Fibroblast of gingiva (primary cell): ENCODE measurements around the gene LOXL3.

Source experiments
- DNase-seq: peaks from one replicate; pipeline ENCODE4 v3.0.0-alpha.2; 2011; ENCODE audit warnings: low read depth

The LOXL3 gene

GRCh38 chr2:74528600-74529356 lies 25.0 kb downstream of the LOXL3 start:
- no peak for DNase-seq

- DNase-seq = no peak
Observed at GRCh38 chr2:74527741-74528140, 26.0 kb downstream of the LOXL3 start.

GRCh38 chr2:74526649-74527230 lies 27.0 kb downstream of the LOXL3 start:
- DNase-seq = no peak

GRCh38 chr2:74525717-74526648 lies 27.8 kb downstream of the LOXL3 start, which contains the start of gene DQX1:
TSS of gene DQX1 (minus strand) at chr2:74526231. CDS start at chr2:74525729, 502 bp downstream.
- DNase-seq = no peak

DNA sequence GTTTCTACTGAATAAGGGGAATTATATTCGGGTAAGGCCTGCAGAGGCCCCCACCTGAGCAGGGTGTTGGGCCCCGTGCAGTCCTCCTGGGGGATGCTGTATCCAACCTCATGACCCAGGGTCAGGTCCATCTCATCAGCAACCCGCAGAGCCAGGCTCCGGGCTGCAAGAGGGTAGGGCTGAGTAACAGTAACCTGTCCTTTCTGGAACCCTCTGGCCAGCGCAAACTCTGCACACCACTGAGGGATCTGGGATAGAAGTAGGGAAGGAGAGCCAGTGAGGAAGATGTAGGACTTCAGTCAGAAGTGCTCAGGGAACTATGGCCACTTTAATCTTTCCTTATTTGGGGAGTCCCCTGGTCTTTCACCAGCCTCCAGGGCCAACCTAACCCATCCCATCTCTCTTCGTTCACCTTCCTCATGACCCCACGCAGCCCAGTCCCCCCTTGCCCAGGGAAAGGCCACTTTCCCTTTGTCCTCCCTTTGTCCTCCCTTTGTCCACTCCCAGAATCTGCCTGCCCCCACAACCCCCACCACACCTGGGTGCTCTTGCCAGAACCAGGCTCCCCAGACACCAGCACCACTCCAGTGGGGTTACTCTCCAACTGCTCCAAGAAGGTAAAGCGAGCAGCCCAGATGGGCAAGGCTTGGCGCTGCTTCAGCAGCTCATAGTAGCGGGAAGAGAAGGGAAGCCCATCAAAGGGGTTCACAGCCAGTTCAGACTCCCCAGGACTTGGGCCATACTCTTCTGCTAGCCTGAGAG lies 28.6 kb downstream of the LOXL3 start:
- no peak for DNase-seq

GRCh38 chr2:74524005-74524404 lies 29.7 kb downstream of the LOXL3 start:
- no peak for DNase-seq

- DNase-seq = no peak
Observed at GRCh38 chr2:74522516-74522915, 31.2 kb downstream of the LOXL3 start.

DNA sequence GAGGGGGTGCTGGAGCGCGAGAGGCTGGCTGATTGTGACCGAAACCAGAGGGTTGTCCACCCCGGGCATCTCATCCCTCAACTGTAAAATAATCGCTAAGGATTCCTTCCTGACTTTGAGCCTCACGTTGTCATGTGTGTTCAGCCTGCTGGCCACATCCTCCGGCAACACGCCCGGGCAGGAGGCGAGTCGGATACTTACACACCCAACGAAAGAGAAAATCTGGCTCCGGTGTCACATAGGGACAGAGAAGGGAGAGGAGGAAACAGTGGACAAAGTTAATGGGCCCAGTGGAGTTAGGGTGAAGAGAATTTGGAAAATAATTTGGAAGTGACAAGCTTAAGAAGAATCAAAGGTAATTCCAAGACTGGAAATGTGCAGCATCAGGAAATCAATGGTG lies 37.1 kb downstream of the LOXL3 start:
- no peak for DNase-seq

GRCh38 chr2:74515981-74516633 lies 37.6 kb downstream of the LOXL3 start:
- no peak for DNase-seq

DNA sequence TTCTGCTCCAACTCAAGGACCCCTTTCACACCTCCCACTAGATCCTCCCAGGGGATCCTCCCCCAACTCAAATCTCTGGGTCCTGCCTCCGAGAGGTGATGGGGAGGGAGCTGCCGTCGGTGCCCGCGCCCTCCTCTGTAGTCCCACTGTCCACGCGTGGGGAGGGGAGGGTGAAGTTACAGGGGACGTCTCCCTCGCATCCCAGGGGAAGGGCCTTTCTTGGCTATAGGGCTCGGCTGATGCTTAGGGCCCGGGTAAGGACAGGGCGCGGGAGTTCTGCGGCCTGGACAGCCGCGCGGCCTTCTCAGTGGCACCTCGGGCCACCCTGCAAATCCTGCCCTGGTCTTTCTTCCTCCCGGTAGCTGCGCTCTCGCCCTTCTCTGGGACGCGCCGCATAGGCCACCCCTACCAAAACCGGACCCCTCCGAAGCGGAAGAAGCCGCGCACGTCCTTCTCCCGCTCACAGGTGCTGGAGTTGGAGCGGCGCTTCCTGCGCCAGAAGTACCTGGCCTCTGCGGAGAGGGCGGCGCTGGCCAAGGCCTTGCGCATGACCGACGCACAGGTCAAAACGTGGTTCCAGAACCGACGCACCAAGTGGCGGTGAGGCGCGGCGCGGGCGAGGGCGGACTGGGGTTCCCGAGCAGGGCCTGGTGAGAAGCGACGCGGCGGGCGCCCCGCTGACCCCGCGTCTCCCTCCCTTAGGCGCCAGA lies 38.3 kb downstream of the LOXL3 start:
- DNase-seq = no peak

- no peak for DNase-seq
Observed at GRCh38 chr2:74514368-74515270, 39.1 kb downstream of the LOXL3 start, which contains the start of gene TLX2. TSS of gene TLX2 (plus strand) at chr2:74514450. CDS start at chr2:74514807, 357 bp downstream.

DNA sequence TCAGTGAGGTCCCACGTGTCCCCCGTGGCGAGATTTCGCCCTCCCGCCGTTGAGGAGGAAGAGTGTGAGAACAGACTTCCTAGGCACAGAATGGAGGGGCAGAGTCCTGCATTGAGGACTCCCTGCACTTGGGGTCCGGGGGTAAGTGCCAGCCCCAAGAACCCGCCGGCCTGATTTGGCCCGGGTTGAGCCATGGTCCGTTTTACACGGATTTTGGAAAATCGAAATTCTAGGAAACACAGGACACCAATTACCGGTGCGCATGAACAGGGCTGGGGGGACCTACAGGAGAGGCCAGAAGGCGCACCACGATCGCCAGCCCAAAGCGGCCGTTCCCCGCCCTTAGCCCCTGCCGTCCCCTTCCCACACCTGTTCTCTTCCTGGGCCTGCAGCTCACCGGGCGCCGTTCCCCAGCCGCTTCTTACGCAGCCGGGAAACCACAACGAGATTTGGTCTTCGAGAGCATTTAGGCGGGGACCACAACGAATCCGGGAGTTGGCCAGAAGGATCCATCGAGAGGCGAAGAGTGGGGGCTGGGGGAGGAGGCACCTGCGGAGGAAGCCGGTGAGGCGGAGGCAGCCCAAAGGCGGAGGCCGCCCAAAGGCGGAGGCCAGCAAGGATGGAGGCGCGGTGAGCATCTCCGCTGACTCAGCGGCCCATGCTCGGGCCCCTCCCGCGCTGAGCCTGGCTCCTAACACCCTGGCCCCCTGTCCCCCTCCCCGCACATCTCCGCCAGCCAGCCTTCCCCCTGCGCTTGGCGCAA lies 40.0 kb downstream of the LOXL3 start:
- no peak for DNase-seq

- no peak for DNase-seq
Observed at GRCh38 chr2:74512744-74513604, 40.8 kb downstream of the LOXL3 start.

DNA sequence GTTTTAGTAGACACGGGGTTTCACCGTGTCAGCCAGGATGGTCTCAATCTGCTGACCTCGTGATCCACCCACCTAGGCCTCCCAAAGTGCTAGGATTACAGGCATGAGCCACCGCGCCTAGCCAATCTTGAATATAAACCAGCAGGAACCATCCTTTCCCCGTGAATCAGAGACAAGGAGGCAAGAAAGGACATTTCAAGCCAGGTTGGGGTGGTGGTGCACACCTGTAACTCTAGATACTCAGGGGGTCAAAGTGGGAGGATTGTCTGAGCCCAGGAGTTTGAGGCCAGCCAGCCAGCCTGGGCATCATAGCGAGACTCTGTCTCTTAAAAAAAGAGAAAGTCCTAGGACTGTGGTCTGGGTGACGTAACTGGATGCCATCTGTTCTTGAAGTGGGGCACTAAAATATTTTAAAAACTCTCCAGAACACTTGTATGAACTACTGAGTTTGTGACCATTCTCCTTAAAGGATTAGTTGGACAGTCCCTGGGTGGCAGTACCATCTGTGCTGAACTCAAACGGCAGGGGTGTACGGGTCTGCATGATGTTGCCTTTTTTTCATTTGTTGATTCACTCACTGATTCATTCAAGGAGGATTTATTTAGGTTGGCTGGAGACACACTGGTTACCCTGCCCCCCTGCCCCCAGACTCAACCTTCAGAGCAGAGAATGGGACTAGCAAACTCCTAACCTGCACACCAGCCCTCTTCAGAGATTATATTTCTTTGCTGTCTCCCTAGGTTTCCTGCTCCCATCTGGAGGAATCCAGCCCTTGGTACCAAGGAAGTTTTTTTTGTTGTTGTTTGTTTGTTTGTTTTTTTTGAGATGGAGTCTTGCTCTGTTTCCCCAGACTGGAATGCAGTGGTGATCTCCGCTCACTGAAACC lies 42.4 kb downstream of the LOXL3 start:
- no peak for DNase-seq

GRCh38 chr2:74510272-74510671 lies 43.5 kb downstream of the LOXL3 start:
- no peak for DNase-seq

DNA sequence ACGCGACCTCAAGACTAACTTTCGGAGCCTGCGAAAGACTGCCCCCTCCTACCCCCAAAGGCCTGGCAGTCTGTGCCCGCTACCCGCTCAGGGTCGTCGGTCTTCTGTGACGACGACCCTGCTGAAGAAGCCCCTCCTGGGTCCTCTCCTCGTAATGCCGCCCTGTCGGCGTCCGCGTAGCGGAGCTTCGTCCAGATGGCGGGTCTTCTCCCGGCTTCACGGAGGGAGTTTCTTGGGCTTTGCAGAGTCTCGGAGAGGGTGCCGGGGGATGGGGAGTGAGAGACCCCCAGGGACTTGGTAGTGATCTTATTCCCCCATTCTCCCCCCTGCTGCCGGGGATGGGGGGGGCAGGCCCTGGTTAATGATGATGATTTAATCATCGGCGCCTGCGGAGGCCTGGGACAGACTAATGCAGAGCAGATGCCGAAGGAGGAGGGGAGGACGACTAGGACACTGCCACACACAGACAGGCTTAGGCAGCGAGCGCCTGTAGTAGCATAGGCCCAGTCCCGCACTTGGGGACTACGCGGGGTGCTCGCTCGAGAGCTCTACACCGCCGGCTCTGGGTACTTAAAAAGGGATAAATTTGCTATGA lies 45.7 kb downstream of the LOXL3 start:
- peak; percentile 65 for DNase-seq
